Measurements from ENCODE around the gene CRIP1. TPM values are rescaled to one million over a fixed set of nuclear protein-coding genes. Genes with fewer than 3 reads are reported as not detected.

The CRIP1 gene
- total RNA-seq, 1 donor from 2014 or later: 0.99 TPM

GRCh38 chr14:105503296-105503640, 16.6 kb downstream of the CRIP1 start:
- DNase-seq (ENCODE audit: low read depth): no peak

DNA sequence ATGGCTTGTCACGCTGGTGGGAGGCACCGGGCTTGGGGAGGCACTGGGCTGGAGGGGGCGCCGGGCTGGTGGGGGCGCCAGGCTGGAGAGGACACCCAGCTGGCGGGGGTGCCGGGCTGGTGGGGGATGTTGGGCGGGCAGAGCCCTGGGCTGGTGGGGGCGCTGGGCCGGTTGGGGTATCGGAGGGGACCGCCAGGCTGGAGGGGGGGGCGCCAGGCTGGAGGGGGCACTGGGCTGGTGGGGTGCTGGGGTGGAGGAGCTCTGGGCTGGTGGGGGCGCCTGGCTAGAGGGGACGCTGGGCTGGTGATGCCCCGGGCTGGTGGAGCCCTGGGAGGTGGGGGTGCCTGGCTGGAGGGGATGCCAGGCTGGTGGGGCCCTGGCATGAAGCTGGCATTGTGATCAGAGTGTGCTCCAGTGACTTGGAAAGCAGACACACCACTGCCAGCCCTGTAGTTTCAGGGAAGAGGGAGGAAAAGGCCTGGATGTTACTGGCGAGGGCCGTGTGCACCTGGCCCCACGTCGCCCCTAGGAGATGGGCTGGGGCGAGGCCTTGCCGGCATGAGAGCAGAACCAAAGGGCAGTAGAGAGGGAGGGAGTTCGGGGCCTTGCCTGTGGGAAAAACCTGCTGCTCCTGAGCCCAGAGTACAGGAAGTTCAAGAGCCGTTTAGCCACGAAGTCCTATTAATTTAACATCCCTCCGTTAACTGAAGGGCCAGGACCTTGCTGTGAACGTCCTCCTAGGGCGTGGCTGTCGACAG, 17.4 kb downstream of the CRIP1 start:
- DNase-seq (ENCODE audit: low read depth): no peak

DNA sequence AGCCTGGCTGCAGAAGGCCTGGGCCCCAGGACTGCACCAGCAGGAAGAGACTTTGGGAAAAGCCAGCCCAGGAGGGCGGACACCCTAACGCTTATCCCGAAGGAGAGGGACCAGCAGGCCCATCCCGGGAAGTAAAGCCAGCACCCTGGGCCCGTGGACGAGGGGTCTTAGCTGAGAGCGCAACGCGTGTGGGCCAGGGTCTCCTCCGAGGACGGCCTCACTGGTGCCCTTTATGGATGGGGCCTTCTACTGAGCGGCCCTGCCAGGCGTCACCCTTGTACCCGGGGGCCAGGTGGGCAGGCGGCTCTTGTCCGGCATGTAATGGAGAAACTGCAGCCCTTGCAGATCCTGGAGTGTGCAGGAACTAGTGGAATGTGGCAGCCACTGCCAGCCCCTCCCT, 18.4 kb downstream of the CRIP1 start:
- no peak for DNase-seq (ENCODE audit: low read depth)

DNA sequence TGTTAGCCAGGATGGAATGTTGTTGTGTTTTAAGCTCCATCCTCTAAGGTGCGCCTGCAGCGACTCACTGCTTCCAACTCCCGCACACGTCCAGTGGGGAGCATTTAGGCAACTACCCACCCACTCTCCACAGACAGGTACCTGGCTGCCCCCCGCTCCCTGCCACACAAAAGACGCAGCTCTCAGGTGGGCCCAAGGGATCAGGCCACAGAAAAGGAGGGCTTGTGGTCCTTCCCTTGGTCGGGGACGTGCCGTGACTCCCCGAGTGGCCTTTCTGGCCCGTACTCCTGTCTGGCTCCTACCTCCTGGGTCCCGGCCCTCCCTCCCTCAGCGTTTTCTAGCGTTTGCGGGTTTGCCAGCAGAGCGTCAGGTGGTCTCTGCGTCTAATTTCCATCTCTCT, 20.6 kb downstream of the CRIP1 start:
- DNase-seq (ENCODE audit: low read depth): no peak

GRCh38 chr14:105508069-105508468, 21.4 kb downstream of the CRIP1 start:
- DNase-seq (ENCODE audit: low read depth): no peak

DNA sequence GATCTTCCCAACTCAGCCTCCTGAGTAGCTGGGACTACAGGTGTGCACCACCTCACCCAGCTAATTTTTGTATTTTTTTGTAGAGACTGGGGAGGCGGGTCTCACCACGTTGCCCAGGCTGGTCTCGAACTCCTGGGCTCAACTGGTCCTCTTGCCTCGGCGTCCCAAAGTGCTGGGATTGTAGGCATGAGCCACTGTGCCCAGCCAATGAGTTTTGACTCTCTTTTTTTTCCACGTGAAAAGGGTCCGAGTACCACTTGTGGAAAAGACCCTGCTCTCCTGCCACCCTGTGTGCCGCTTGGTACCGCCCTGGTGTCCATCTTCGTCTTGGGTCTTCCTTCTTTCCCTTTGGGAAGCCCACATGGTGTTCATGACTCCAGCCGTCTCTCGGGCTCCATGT, 21.9 kb downstream of the CRIP1 start:
- DNase-seq (ENCODE audit: low read depth): no peak

- no peak for DNase-seq (ENCODE audit: low read depth)
Observed at GRCh38 chr14:105517096-105517495, 30.4 kb downstream of the CRIP1 start.

DNA sequence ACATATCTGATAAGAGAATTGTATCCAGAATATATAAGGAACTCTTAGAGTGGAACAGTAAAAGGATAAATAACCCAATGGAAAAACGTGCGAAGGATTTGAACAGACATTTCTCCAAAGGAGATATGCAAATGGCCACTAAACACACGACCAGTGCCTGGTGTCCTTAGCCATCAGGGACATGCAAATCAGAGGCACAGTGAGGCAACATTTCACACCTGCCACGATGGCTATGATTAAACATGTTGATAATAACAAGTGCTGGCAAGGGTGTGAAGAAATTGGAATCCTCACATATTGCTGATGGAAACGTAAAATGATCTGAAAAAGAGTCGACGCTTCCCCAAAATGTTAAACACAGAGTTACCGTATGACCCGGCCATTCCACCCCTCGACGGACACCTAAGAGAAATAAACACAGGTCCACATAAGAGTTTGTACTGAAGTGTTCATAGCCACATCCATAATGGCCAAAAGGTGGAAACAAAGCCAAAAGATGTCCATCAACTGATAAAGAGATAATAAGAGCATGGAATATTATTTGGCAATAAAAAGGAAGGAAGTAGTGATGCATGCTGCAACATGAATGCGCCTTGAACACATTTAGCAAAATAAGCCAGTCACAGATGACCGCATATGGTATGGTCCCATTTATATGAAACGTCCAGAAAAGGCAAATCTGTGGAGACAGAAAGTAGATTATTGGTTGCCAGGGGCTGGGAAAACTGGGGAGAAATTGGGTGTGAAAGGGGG, 33.4 kb downstream of the CRIP1 start:
- no peak for DNase-seq (ENCODE audit: low read depth)

DNA sequence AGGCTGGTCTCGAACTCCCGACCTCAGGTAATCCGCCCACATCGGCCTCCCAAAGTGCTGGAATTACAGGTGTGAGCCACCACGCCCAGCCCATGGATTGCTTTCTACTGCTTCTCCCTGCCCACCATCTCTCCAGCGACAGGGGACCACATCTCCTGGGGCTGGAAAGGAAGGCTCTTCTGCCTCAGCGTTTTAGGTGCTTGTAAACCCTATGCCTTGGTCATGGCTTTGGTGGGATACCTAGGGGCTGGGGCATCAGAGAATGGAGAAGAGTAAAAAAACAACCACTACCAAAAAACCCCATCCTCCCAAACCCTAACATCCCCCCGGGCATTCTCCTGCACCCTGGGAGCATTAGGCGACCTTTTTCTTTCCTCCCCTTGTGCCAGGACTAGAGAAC, 38.6 kb downstream of the CRIP1 start:
- no peak for DNase-seq (ENCODE audit: low read depth)

DNA sequence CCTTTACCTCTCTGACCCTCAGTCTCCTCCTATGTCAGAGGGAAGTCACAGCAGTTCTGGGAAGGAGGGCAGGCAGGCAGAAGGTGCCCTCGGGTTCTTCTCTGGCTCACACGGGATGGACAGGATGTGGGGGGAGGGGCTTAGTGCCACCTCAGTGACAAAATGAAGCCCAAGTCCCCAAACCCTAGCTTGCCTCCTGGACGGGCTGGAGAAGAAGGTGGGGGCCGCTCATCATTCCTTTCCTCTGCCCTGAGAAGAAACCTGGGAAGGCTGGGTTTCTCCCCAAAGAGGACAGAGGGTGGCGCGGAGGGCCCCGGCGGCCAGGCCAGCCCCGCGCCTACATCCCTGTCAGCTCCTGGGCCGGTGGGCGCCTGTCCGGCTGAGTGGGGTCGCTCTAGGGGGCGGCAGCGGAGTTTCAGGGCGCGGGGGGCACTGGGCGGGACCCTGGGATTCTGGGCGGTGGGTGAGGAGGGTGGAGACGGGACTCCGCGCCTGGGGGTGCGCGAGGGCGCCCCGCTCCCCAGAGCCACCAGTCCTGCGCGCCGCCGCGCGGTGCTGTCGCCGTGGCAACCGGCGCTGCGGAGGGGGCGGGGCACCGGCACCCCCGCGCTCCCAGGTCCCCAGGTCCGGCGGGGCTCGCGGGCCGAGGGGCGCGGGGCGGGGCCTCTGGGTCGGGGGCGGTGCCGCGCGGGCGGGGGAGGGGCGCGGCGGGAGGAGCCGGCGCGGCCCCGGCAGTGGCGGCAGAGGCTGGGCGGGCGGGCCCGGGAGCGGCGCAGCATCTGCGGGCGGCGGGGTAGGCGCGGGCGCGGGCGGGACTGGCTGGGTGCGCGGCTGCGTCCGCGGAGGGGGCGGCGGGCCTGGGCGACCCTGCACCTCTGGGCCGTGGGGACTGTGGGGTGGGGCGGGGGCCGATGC, 39.4 kb downstream of the CRIP1 start, which contains the start of gene TMEM121:
Gene TMEM121 (plus strand): TSS at position 723 of the 915 bp plus-strand sequence. CDS start 2,252 bp downstream, outside the sequence.
- DNase-seq (ENCODE audit: low read depth): peak; percentile 11

- DNase-seq (ENCODE audit: low read depth): no peak
Observed at GRCh38 chr14:105526776-105527380, 40.2 kb downstream of the CRIP1 start.

DNA sequence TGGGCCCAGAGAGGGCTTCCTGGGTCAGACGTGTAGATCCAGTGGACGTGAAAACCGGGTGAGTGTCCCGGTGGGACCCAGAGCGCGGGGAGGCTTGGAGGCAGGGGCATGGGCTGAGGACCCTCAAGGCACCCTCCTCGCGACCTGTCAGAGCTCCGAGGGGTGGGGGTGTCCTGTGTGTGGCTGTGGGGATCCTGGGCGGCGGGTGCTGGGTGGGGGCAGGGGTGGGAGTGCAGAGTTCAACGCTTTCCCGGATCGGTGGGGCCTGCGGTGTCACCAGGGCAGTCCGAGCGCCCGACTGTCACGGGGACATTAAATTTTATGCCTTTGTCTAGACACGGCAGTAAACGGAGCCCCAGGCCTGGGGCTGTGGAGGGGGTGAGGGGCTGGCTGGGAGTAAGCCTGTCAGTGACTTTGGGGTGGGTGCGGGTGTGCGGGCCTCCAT, 40.7 kb downstream of the CRIP1 start:
- DNase-seq (ENCODE audit: low read depth): no peak

DNA sequence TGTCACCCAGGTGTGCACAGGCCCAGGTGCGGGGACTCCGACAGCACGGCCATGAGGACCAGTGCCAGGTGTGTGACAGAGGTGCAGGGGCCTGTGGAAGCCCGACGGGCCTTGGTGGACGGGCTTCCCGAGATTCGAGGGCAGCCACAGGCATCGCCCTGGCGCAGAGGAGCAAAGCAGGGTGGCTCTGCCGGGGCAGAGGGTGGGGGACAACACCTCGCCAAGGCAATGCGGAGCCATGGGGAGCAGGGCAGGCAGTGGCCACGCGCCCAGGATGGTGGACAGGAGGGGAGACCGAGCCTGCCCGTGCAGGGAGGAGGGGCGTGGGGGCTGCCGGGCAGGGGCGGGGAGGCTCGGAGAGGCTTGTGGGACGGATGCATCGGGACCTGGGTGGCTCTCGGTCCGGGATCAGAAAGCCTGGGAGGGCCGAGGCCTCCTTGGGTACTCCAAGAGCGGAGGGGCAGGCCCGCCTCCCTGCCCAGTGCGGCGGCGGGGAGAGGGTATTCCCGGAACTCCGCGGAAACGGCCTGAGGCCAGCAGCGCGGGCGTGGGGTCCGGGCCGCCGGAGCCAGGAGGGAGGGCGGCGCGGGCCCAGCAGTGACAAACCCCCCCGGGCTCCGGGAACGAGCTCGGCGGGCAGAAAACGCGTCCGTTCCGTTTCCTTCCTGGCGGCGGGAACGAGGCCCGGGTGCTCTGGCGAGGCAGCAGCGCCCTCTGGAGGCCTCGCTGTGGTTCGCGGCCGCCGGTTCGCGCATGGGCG, 41.3 kb downstream of the CRIP1 start:
- peak; percentile 72 for DNase-seq (ENCODE audit: low read depth)

- DNase-seq (ENCODE audit: low read depth): no peak
Observed at GRCh38 chr14:105528586-105529318, 42.1 kb downstream of the CRIP1 start.

DNA sequence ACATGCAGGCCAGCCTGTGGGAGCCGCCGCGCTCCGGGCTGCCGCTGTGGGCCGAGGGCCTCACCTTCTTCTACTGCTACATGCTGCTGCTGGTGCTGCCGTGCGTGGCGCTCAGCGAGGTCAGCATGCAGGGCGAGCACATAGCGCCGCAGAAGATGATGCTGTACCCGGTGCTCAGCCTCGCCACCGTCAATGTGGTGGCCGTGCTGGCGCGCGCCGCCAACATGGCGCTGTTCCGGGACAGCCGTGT, 42.6 kb downstream of the CRIP1 start:
- DNase-seq (ENCODE audit: low read depth): no peak

DNA sequence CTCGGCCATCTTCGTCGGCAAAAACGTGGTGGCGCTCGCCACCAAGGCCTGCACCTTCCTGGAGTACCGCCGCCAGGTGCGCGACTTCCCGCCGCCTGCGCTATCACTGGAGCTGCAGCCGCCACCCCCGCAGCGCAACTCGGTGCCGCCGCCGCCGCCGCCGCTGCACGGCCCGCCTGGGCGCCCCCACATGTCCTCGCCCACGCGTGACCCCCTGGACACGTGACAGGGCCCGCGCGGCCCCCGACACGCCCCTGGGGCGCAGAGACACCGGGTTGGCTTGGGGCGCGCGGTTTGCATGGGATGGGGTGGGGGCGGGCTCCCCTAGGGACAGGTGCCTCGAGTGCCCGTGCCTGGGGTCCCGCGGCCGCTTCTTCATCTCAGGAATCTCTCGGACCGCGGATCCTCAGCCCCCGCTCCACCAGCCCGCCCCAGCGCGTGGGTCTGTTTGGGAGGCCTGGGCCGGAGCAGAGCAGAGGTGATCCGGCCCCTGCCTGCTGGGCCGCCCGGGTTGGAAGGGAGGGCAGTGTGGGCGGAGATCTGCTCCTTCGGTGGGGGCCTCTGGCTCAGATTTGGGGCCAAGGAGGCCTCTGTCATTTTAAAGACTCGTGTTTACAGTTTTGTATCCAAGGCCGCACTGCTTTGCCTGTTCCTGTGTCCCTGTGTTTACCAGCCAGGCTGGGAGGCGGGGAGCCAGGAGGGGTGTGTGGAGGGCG, 43.0 kb downstream of the CRIP1 start:
- no peak for DNase-seq (ENCODE audit: low read depth)

DNA sequence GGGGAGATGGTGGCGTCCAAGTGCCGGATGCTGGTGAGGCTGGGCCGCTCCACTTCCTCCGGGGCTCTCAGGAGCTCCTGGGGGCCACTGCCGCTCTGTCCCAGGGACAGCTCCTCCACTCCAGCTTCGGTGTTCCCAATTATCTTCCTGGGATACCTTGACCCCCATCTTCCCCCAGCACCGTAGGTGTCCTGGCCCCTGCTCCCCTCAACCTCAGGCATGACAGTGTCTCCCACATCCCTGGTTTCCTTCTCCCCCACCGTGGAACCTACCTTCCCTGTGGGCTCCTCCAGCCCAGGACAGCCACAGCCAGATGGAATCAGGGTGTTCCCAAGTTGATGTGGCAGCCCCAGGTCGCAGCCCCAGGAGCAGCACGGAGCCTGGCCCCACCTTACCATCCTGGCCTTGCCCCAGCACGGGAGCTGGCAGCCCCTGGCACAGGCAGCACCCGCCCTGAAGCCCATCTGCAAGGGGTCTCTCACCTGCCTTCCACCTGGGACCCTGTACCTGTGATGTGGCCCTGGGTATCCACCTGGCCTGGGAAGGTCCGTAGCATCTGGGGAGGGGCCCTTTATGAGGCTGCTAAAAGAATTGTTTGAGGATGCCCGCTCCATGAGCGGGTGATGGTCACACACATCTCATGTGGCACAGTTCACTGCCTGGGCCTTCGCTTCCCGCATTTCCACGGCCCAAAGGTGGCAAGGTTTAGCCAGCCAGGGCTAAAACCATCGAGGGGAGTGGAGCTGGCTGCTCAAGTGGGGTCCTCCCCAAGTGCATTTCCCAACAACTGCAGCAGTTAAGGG, 43.8 kb downstream of the CRIP1 start:
- DNase-seq (ENCODE audit: low read depth): no peak

DNA sequence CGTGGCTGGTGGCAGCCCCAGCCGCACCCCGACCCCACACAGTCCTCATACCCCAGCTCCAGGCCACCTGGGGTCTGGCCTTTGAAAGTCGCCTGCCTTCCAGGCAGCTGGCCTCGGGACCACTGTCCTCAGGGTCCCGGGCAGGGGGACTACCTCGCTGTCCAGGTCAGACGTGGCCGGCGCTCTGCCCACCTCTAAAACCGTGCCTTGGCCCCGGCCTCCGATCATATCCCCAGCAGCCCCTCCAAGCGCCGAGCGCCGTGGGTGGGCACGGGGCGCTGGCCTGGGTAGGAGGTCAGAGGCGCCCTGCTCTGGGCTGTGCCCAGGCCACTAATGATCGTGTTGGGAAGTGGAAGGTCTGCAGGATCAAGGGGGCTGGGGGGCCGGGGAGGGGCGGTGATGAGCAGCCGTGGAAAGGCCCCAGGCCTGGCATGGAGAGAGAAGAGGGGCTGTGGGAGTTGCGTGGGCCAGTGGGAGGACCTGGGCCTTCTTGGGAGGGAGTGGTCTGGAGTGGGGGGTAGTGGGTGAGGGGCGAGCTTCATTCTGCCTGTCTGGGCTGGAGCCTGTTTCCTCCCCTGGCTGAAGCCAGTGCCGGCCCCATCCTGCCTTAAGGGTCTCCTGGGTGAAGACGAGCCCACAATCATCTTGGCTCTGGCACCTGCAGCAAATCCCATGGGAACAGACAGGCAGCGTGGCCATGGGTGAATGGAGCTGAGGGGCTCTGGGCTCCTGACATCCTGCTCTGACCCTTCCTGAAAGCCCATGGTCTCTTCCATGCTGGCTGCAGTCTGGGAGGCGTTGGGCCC, 44.6 kb downstream of the CRIP1 start:
- no peak for DNase-seq (ENCODE audit: low read depth)

Measured in myocyte (in vitro differentiated cells).